Left lung (tissue), 10 donors: Measurements from ENCODE around the gene ARHGAP26. TPM values are rescaled to one million over a fixed set of nuclear protein-coding genes. Genes with fewer than 3 reads are reported as not detected.

Source experiments
- ATAC-seq: fragments of 200-7000 bp; cut with Tn5 transposase; one replicate; pipeline ENCODE4 v1.9.1; 2020; ENCODE audit warnings: moderate library complexity
- DNase-seq, 4 donors: peaks; one replicate each; pipeline ENCODE4 v3.0.0-alpha.2; 2013 to 2020
- H3K27ac ChIP-seq, 2 donors: fragments of 200-600 bp; sonication (generic) in 1 of 2; one replicate each; pipeline versions ENCODE4 v1.5.0 to v1.8.0; 2020 to 2021
- H3K27me3 ChIP-seq, 2 donors: fragments of 200-600 bp; sonication (generic) in 1 of 2; one replicate each; pipeline versions ENCODE4 v1.5.0 to v1.8.0; 2020 to 2021
- H3K36me3 ChIP-seq, 2 donors: fragments of 200-600 bp; sonication (generic) in 1 of 2; one replicate each; pipeline versions ENCODE4 v1.5.0 to v1.8.0; 2020 to 2021
- H3K4me1 ChIP-seq, 2 donors: fragments of 200-600 bp; one replicate each; pipeline ENCODE4 v1.8.0; 2021
- H3K4me3 ChIP-seq, 2 donors: fragments of 200-600 bp; sonication (generic) in 1 of 2; one replicate each; pipeline versions ENCODE4 v1.5.0 to v1.8.0; 2020 to 2021; ENCODE audit warnings: mild to moderate bottlenecking in 1 of 2
- H3K9me3 ChIP-seq, 2 donors: fragments of 200-600 bp; sonication (generic) in 1 of 2; one replicate each; pipeline versions ENCODE4 v1.5.0 to v1.8.0; 2020 to 2021
- CTCF ChIP-seq, 2 donors: fragments of 200-600 bp; sonication (generic) in 1 of 2; IDR thresholded peaks; one replicate each; pipeline versions ENCODE4 v1.5.0 to v1.8.0; 2021; ENCODE audit warnings: antibody characterized with exemption in 2 of 2
- intact Hi-C, 2 donors: fragments of 100-400 bp; cut with DNase I; formaldehyde crosslinking; loops; one replicate each; pipeline versions ENCODE4 v1.11.2 to v1.14.2; 2022
- polyA plus RNA-seq, 6 donors: library from polyadenylated mRNA; unstranded; fragments of 120-200 nt; gene quantifications; one replicate each; pipeline ENCODE4 v1.2.1, GENCODE V29; 2013; ENCODE audit not compliant: insufficient read length in 6 of 6
- total RNA-seq, 2 donors: library from RNA; stranded (reverse); fragmentation: NEBNext Ultra II Directional; extraction: Animal tissue kit (Norgen Biotek cat#: 25700); gene quantifications; one replicate each; pipeline ENCODE4 v1.2.1, GENCODE V29; 2021
- donor health status: DM: no; HTN: yes; CAD: no.
- donor health status: DM: no; HTN: no; CAD: no.

The ARHGAP26 gene
- total and polyA plus RNA-seq, 8 donors = 13.9 to 61.9 (median 14.9) TPM

- intact Hi-C loops = no loop called here
- peaks cover 0 to 66% of the 10 kb centered on the region in 2 donors for H3K36me3 ChIP-seq
- no peaks in the 10 kb centered on the region for H3K9me3 ChIP-seq
- ATAC-seq (peak; percentile 32), DNase-seq (peak in 1 of 4 donors; percentile 20)
- TF ChIP-seq CTCF (IDR thresholded peaks at IDR 0.05) = no peak
- no peaks in the 10 kb centered on the region for H3K27me3 ChIP-seq
- no peak overlapping the region for H3K4me3 ChIP-seq
- peaks cover 0 to 25% of the 10 kb centered on the region in 2 donors for H3K4me1 ChIP-seq
- H3K27ac ChIP-seq = peak overlapping the region; percentile 0 to 62
These were observed 132.2 kb downstream of the ARHGAP26 start for GRCh38 chr5:142902186-142902965.

- no peaks in the 10 kb centered on the region for H3K27me3 ChIP-seq
- TF ChIP-seq CTCF (IDR thresholded peaks at IDR 0.05) = no peak
- H3K27ac ChIP-seq = no peak overlapping the region
- H3K4me3 ChIP-seq = no peak overlapping the region
- no peak for ATAC-seq
- intact Hi-C loops = no loop called here
- DNase-seq = no peak
- no peaks in the 10 kb centered on the region for H3K9me3 ChIP-seq
- H3K36me3 ChIP-seq = peaks cover 0 to 75% of the 10 kb centered on the region in 2 donors
- H3K4me1 ChIP-seq = peaks cover 0 to 25% of the 10 kb centered on the region in 2 donors
These were observed 134.2 kb downstream of the ARHGAP26 start for GRCh38 chr5:142904416-142904815.

- DNase-seq (no peak), ATAC-seq (no peak)
- no peaks in the 10 kb centered on the region for H3K27me3 ChIP-seq
- H3K36me3 ChIP-seq = peaks cover 0 to 79% of the 10 kb centered on the region in 2 donors
- TF ChIP-seq CTCF (IDR thresholded peaks at IDR 0.05) = no peak
- no peak overlapping the region for H3K4me3 ChIP-seq
- no peaks in the 10 kb centered on the region for H3K9me3 ChIP-seq
- peak overlapping the region in 1 of 2 donors; percentile 8 for H3K27ac ChIP-seq
- intact Hi-C loops = no loop called here
- H3K4me1 ChIP-seq = peaks cover 0 to 25% of the 10 kb centered on the region in 2 donors
These were observed 135.2 kb downstream of the ARHGAP26 start for GRCh38 chr5:142905348-142905747.

GRCh38 chr5:142906863-142907671 lies 136.9 kb downstream of the ARHGAP26 start:
- peak; percentile 34 for ATAC-seq
- intact Hi-C loops = no loop called here
- H3K27me3 ChIP-seq = no peaks in the 10 kb centered on the region
- no peaks in the 10 kb centered on the region for H3K9me3 ChIP-seq
- TF ChIP-seq CTCF (IDR thresholded peaks at IDR 0.05) = no peak
- peaks cover 0 to 86% of the 10 kb centered on the region in 2 donors for H3K36me3 ChIP-seq
- peaks cover 0 to 13% of the 10 kb centered on the region in 2 donors for H3K4me1 ChIP-seq
- peak overlapping the region; percentile 20 to 30 for H3K27ac ChIP-seq
- no peak overlapping the region for H3K4me3 ChIP-seq
- DNase-seq = peak in 2 of 4 donors; percentile 60 to 80

- no peak overlapping the region for H3K4me3 ChIP-seq
- DNase-seq = no peak
- H3K36me3 ChIP-seq = peaks cover 0 to 85% of the 10 kb centered on the region in 2 donors
- H3K27me3 ChIP-seq = no peaks in the 10 kb centered on the region
- no peaks in the 10 kb centered on the region for H3K9me3 ChIP-seq
- no peaks in the 10 kb centered on the region for H3K4me1 ChIP-seq
- no peak for ATAC-seq
- no peak for TF ChIP-seq CTCF (IDR thresholded peaks at IDR 0.05)
- H3K27ac ChIP-seq = no peak overlapping the region
- intact Hi-C loops = no loop called here
These were observed 138.5 kb downstream of the ARHGAP26 start for GRCh38 chr5:142908659-142909058.
